HTR-8/SVneo (cell line): ENCODE data around the gene LHPP.

Source experiments
- DNase-seq: peaks from one replicate; pipeline ENCODE4 v3.0.0; 2011; ENCODE audit warnings: low spot score, mixed read lengths; ENCODE audit not compliant: insufficient read length
- FAIRE-seq: peaks from 2 replicates; lab custom pipeline; 2011; peaks lifted over from hg19 to GRCh38; lab: Jason Lieb, UNC

The LHPP gene

DNA sequence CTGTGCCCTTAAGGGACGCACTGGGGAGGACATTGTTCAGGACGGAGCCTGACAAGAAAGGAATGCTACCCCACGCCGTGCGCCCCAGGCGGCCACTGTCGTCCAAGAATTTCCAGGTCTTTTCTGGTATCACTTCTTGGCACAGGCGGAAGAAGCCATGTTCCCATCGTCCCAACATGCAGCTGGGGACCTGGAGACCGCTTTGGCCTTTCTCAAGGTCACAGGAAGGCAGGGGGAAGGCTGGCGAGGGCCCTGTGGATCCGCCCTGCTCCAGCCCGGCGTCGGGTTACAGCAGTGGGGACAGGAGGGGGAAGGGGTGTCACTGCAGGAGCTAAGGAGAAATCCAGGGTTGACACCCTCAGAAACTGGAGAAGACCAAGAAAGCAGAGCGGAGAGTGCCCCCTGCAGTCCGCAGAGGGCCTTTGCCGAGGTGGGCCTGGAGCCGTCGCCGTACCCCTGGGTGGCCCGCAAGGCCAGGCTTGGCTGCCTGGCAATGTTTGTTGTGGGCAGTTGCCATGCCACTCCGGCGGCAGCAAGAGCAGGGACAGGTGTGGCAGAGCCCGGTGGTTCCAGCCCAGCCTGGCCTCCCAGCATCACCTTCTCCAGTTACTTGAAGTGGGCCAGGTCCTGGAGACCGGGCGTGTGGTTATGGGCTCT is 104.1 kb downstream of the LHPP start:
- DNase-seq, result no peak
- FAIRE-seq, result no peak

DNA sequence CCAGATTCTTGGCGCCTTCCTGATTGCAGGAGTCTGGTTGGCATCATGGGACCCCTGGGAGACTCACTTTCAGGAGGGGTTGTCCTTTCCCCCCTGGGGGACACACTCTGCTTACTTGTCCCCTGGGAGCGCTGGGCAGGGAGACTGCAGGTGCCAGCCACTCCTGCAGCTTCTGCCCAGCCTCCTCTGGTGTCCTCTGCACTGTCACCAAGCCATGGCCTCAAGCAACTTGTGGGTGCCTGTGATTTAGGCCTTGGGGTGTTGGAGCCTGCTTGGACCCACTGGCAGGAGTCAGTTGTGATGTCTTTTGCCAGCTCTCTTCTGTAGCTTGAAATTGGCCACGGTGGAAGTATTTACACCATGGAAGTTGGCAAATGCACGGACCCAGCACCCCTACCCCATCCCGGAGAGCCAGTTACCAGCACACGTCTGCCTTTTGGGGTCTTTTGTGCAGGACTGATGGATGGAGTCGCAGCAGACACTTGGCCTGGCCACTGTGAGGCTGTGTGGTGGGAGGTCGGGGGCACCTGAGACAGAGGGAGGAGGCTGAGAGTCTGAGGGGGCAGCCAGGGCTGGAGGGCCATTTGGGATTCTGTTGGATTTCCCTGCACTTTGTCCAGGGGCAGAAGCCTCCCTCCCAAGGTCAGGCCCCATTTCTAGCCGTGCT is 104.7 kb downstream of the LHPP start:
- FAIRE-seq (no peak), DNase-seq (no peak)

DNA sequence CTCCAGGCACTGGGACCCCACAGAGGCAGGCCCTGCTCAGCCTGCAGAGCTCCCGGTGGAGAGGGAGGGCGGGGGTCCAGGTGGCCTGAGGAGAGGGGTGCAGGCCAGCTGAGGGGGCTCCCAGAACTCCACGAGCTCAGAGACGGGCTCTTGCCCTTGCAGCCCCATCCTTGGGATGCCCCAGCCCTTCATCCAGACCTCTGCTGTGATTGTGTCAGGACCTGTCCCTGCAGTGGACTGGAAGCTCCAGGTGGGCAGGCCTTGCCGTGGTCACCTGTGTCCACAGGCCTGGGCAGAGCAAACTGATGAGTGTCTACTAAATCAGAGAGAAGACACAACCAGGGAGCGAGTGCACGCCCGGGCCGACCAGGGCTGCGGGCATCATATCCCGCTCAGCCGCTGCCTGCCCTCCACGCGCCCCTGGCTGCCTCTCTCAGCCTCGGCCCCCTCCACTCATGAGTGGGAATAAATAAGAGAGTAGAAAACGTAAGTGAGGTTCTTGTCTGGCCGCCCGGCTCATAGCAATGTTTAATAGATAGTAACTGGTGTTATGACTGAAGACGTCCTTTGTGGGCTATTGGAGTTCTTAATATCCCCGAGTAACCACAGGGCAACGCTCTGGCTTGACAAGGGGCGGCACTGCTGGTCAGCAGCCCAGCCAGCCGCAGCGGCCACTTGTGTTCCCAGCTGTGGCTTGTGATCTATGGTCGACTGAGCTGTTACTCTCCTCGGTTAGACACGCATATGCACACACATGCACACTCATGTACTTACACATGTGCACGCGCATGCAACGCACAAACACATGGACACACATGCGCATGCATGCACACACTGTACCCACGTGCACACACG is 105.6 kb downstream of the LHPP start:
- no peak for DNase-seq
- no peak for FAIRE-seq

DNA sequence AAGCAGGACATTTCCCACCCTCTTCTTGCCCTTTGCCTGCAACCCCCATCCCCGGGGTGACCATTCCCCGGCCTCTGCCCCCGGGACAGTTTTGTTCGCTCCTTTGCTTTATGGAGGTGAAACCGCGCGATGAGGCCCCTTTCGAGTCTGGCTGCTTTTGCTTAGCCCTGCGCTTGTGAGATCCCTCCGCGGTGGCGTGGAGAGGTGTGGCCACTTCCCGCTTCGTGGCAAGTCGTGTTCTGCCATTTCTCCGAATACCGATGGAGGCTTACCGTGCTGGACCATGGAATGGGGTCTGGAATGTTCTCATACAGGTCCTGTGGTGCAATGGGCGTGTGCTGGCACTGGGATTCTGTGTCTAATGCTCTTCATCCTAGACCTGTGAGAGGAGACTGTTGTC is 106.7 kb downstream of the LHPP start:
- no peak for DNase-seq
- FAIRE-seq, result no peak

DNA sequence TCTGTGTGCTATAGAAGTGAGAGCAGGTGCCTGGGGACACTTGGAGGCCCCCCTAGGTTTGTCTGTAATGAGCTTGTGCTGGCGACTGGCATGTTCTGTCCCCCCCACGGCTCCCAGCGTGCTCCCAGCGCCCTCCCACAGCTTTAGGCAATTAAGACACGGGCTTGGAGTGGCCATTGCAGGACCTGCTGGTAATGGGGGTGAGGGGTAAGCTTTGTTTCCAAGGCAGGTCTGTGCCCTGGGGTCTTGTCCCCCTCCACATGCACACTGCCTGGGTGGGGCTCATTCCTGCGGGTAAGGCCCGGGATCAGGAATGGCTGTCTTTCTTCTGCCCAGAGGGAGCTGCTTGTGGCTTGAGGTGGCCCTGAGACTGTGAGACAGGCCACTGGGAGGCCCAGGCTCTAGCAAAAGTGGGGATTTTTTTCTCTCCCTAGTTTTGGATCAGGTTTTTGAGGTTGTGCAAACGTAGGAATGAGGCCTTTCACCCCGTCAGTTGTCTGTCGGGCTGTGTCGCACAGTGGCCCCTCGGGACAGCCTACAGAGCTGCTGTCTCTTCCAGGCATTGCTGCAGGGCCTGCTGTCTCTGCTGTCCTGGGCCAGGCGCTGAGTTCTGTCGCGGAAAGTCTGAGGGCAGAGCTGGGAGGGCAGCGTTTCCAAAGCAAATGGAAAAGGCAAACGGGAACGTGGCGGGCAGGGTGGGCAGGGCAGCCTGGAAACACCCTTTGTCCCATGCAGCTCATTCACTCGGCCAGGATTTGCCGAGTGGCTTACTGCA is 107.4 kb downstream of the LHPP start:
- FAIRE-seq (no peak), DNase-seq (no peak)

GRCh38 chr10:124569623-124570470 is 108.2 kb downstream of the LHPP start:
- DNase-seq (no peak), FAIRE-seq (no peak)

DNA sequence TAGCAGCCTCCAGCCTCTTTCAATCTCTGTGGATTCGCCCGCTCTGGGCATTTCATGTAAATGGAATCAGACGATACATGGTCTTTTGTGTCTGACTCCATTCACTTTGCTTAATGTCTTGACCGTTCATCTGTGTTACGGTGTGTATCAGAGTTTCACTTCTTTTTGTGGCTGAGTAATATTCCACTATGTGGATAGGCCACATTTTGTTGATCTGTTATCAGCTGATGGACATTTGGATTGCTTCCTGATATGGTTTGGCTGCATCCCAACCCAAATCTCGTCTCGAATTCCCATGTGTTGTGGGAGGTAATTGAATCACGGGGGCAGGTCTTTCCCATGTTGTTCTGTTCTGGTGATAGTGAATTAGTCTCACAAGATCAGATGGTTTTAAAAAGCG is 109.0 kb downstream of the LHPP start:
- no peak for DNase-seq
- FAIRE-seq, result no peak

DNA sequence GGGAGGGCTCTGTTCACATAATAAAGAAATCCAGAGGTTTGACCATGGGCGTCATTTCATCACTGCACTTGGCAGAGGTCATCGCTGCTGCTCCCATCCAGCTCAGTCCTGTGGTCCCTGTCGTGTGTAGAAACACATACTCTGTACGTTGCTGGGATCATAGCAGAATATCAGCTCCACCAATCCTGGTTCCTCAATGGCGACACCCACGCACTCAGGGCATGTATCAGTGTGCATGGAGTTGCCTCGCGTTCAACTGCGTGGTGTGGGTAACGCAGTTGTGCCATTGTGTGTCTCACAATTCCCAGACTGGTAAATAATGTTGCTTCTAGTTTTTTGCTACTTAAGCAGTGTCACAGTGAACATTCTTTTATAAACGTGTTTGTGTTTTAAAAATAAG is 111.1 kb downstream of the LHPP start:
- no peak for DNase-seq
- FAIRE-seq, result no peak

GRCh38 chr10:124573726-124574455 is 112.3 kb downstream of the LHPP start:
- FAIRE-seq (no peak), DNase-seq (no peak)

DNA sequence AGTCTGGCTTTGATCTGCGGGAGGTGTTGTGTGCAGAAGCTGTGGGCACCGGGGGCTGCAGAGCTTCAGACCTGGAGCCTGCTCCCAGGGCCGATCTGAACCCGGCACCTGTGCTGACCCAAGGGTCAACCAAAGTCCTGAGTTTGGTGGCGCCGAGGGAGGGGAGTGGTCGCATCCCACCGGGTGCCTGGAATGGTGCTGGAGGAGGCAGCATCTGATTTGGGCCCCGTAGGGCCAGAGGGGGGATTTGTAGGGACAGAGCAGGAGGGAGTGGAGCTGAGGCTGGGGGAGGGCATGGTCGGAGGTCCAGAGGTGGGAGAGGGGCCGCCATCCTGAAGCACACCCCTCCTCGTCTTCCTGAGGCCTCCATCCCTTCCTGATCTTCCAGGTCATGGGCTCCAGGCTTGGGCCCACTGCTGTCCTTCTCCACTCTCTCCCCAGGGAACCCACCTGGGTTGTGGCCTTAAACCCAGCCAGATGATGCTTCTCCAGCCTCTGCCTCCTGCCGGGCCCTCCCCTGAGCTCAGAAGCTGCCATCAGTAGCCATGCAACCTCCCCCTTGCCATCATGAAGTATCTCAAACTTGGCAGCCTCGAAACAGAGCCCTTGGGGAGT is 112.9 kb downstream of the LHPP start:
- FAIRE-seq (no peak), DNase-seq (no peak)

GRCh38 chr10:124575107-124576035 is 113.7 kb downstream of the LHPP start:
- FAIRE-seq, result no peak

GRCh38 chr10:124576526-124577420 is 115.2 kb downstream of the LHPP start:
- DNase-seq (no peak), FAIRE-seq (no peak)

More at GRCh38 chr10:124575107-124576035, 113.7 kb downstream of the LHPP start:
- DNase-seq, result no peak

GRCh38 chr10:124577651-124578050 is 116.0 kb downstream of the LHPP start:
- FAIRE-seq, result peak; percentile 62

GRCh38 chr10:124578231-124579010 is 116.8 kb downstream of the LHPP start:
- DNase-seq, result no peak
- no peak for FAIRE-seq

More at GRCh38 chr10:124577651-124578050, 116.0 kb downstream of the LHPP start:
- no peak for DNase-seq

- no peak for DNase-seq
- FAIRE-seq, result no peak
Measured at GRCh38 chr10:124579011-124579399, 117.4 kb downstream of the LHPP start.

DNA sequence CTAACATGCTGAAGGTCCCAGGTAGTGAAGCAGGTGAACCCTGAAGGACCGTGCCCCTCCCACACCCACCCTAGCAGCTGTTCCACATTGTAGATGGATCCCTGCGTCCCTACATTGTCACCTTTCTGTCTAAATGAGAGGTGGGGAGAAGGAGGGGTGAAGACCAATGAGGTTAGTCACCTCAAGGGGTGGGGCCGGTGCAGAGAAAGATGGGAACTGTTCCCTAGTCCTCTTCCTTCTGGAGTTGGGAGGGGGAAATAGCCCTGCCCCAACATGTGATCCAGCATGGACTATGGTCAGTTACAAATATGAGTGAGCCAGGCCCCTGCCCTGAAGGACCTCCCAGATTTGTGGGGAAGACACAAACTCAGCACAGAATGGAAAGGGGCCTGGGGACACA is 124.5 kb downstream of the LHPP start:
- FAIRE-seq, result no peak

More for the DNA sequence above, 124.5 kb downstream of the LHPP start:
- DNase-seq, result no peak
